PFSK-1 (cell line): ENCODE measurements around the gene IGLON5.

Experiments
- POLR2AphosphoS5 ChIP-seq: IDR thresholded peaks from 2 replicates; pipeline ENCODE4 v1.6.1; 2012; ENCODE audit warnings: low read depth, mild to moderate bottlenecking, control low read depth, low read length, moderate library complexity
- TAF1 ChIP-seq: IDR thresholded peaks from 2 replicates; pipeline ENCODE4 v1.6.1; 2012; ENCODE audit warnings: low read length, control low read depth, borderline replicate concordance; ENCODE audit not compliant: insufficient read depth
- TF ChIP-seq, protein P1 (sequence below), 2 experiments: IDR thresholded peaks; 2 replicates each; pipeline versions ENCODE4 v1.6.1 to v1.8.0; 2011 to 2012; ENCODE audit warnings: low read depth in 2 of 2, low read length in 2 of 2, control low read depth in 1 of 2, inconsistent platforms in 1 of 2, mild to moderate bottlenecking in 1 of 2, moderate library complexity in 1 of 2; ENCODE audit not compliant: insufficient read depth in 1 of 2

GRCh38 chr19:51319649-51320279 is 8.3 kb downstream of the IGLON5 start:
- TF ChIP-seq POLR2AphosphoS5 = no peak
- TF ChIP-seq, protein P1, sequence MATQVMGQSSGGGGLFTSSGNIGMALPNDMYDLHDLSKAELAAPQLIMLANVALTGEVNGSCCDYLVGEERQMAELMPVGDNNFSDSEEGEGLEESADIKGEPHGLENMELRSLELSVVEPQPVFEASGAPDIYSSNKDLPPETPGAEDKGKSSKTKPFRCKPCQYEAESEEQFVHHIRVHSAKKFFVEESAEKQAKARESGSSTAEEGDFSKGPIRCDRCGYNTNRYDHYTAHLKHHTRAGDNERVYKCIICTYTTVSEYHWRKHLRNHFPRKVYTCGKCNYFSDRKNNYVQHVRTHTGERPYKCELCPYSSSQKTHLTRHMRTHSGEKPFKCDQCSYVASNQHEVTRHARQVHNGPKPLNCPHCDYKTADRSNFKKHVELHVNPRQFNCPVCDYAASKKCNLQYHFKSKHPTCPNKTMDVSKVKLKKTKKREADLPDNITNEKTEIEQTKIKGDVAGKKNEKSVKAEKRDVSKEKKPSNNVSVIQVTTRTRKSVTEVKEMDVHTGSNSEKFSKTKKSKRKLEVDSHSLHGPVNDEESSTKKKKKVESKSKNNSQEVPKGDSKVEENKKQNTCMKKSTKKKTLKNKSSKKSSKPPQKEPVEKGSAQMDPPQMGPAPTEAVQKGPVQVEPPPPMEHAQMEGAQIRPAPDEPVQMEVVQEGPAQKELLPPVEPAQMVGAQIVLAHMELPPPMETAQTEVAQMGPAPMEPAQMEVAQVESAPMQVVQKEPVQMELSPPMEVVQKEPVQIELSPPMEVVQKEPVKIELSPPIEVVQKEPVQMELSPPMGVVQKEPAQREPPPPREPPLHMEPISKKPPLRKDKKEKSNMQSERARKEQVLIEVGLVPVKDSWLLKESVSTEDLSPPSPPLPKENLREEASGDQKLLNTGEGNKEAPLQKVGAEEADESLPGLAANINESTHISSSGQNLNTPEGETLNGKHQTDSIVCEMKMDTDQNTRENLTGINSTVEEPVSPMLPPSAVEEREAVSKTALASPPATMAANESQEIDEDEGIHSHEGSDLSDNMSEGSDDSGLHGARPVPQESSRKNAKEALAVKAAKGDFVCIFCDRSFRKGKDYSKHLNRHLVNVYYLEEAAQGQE (IDR thresholded peaks at IDR 0.05; ENCODE audit: insufficient read depth in 1 of 2, low read depth in 2 of 2, low read length in 2 of 2) = no peak
- no peak for TF ChIP-seq TAF1
